ENCODE data around the gene CETN3. TPM values are rescaled to one million over a fixed set of nuclear protein-coding genes. Genes with fewer than 3 reads are reported as not detected.

Gene CETN3
- 8.8 and 21.7 TPM in 2 replicates for total RNA-seq

GRCh38 chr5:90409318-90410177 is at the start of gene CETN3:
TSS of gene CETN3 (minus strand) at chr5:90409756. CDS start at chr5:90409661, 95 bp downstream.

Other genes with a start within 250 kb of the CETN3 start
- 5.5 and 5.9 TPM in 2 replicates for gene MBLAC2, start 65.0 kb upstream of the CETN3 start, total RNA-seq
- gene POLR3G, start 65.1 kb upstream of the CETN3 start, total RNA-seq = 13.6 and 20.1 TPM in 2 replicates
- 18.8 and 24.5 TPM in 2 replicates for gene LYSMD3, start 119.8 kb upstream of the CETN3 start, total RNA-seq
- under 0.01 and 0.15 TPM in 2 replicates for gene ADGRV1, start 149.0 kb upstream of the CETN3 start, total RNA-seq